SK-N-SH (cell line): Measurements from ENCODE around the gene SYNGR3. TPM values are rescaled to one million over a fixed set of nuclear protein-coding genes. Genes with fewer than 3 reads are reported as not detected.
A peak's percentile ranks its signal among the peaks of the same experiment; 100 is the strongest.

Source experiments
- CTCF ChIA-PET: fragments of 300-600, 350-600 bp; formaldehyde crosslinking; extraction: SDS; loops from one replicate; lab custom pipeline; 2021; lab: Yijun Ruan, JAX
- POLR2A ChIA-PET: fragments of 350-600 bp; sonication (Branson Sonifier 250); formaldehyde crosslinking; extraction: SDS; loops from one replicate; lab custom pipeline; 2020; ENCODE audit warnings: antibody characterized with exemption, inconsistent platforms; lab: Yijun Ruan, JAX
- DNase-seq: peaks from one replicate; pipeline ENCODE4 v3.0.0; 2012
- H2AFZ ChIP-seq: fragments of 200-600 bp; sonication (generic); 2 replicates; pipeline ENCODE4 v1.8.1; 2016; ENCODE audit warnings: antibody characterized with exemption, mild to moderate bottlenecking, low read depth
- H3F3A ChIP-seq: fragments of 200-600 bp; sonication (generic); replicated peaks from 2 replicates; pipeline ENCODE3; 2016; ENCODE audit warnings: antibody characterized with exemption, mild to moderate bottlenecking; ENCODE audit not compliant: insufficient read depth
- H3K27ac ChIP-seq, 2 experiments: fragments of 200-500 bp in 1 of 2; fragments of 200-600 bp in 1 of 2; sonication (Bioruptor generic) in 1 of 2; sonication (generic), shearing (Covaris generic) in 1 of 2; 2 replicates each; pipeline versions ENCODE4 v1.5.1 to v1.6.1; 2014 to 2016; ENCODE audit warnings: low read depth in 2 of 2, inconsistent platforms in 1 of 2, low read length in 1 of 2, mild to moderate bottlenecking in 1 of 2, mixed read lengths in 1 of 2
- H3K27me3 ChIP-seq: fragments of 200-600 bp; sonication (generic), shearing (Covaris generic); 2 replicates; pipeline ENCODE4 v1.6.1; 2016; ENCODE audit warnings: mixed run types; ENCODE audit not compliant: insufficient read depth
- H3K36me3 ChIP-seq, 2 experiments: fragments of 200-500 bp in 1 of 2; fragments of 200-600 bp in 1 of 2; sonication (Bioruptor generic) in 1 of 2; sonication (generic) in 1 of 2; replicated peaks in 1 of 2; 2 replicates each; pipeline versions ENCODE3 to v1.5.1; 2014 to 2016; ENCODE audit warnings: low read length in 1 of 2, mild to moderate bottlenecking in 1 of 2; ENCODE audit not compliant: insufficient read depth in 2 of 2, control insufficient read depth in 1 of 2
- H3K4me1 ChIP-seq, 2 experiments: fragments of 200-500 bp in 1 of 2; fragments of 200-600 bp in 1 of 2; sonication (Bioruptor generic) in 1 of 2; sonication (generic), shearing (Covaris generic) in 1 of 2; 2 replicates each; pipeline versions ENCODE4 v1.5.1 to v1.6.1; 2014 to 2016; ENCODE audit warnings: low read depth in 1 of 2, low read length in 1 of 2, mixed run types in 1 of 2; ENCODE audit not compliant: insufficient read depth in 2 of 2, control insufficient read depth in 1 of 2
- H3K4me2 ChIP-seq: fragments of 200-600 bp; sonication (generic), shearing (Covaris generic); 2 replicates; pipeline ENCODE4 v1.6.1; 2017; ENCODE audit warnings: mixed run types
- H3K4me3 ChIP-seq, 2 experiments: fragments of 200-500 bp in 1 of 2; fragments of 200-600 bp in 1 of 2; sonication (Bioruptor generic) in 1 of 2; sonication (generic), shearing (Covaris generic) in 1 of 2; 2 replicates each; pipeline versions ENCODE4 v1.5.1 to v1.8.1; 2014 to 2016; ENCODE audit warnings: low read depth in 2 of 2, inconsistent platforms in 1 of 2, low read length in 1 of 2, mild to moderate bottlenecking in 1 of 2, mixed read lengths in 1 of 2, moderate library complexity in 1 of 2
- H3K79me2 ChIP-seq: fragments of 200-600 bp; sonication (generic); 2 replicates; pipeline ENCODE4 v1.8.1; 2017; ENCODE audit warnings: mild to moderate bottlenecking; ENCODE audit not compliant: insufficient read depth
- H3K9ac ChIP-seq: fragments of 200-600 bp; sonication (generic); 2 replicates; pipeline ENCODE4 v1.6.1; 2017; ENCODE audit warnings: mixed run types
- H3K9me2 ChIP-seq: fragments of 200-600 bp; sonication (generic); 2 replicates; pipeline ENCODE4 v1.6.1; 2017; ENCODE audit warnings: mixed run types
- H3K9me3 ChIP-seq: fragments of 200-600 bp; sonication (generic); 2 replicates; pipeline ENCODE4 v1.6.1; 2017; ENCODE audit warnings: mixed run types, mild to moderate bottlenecking, moderate library complexity
- H4K20me1 ChIP-seq: fragments of 200-600 bp; sonication (generic); 2 replicates; pipeline ENCODE4 v1.6.1; 2017; ENCODE audit warnings: mild to moderate bottlenecking, mixed run types; ENCODE audit not compliant: insufficient read depth
- CHD2 ChIP-seq: fragments of 150-350 bp; IDR thresholded peaks from 2 replicates; pipeline ENCODE4 v1.6.1; 2018; ENCODE audit warnings: low read length; ENCODE audit not compliant: partially characterized antibody
- ELF1 ChIP-seq: IDR thresholded peaks from 2 replicates; pipeline ENCODE4 v1.4.0; 2012
- GATA2 ChIP-seq: sonication (generic); formaldehyde crosslinking; IDR thresholded peaks from 2 replicates; pipeline ENCODE4 v1.5.0; 2020; ENCODE audit warnings: mild to moderate bottlenecking, missing genetic modification reagents
- MEF2A ChIP-seq: IDR thresholded peaks from 2 replicates; pipeline ENCODE4 v1.4.0; 2012; ENCODE audit warnings: low read depth, borderline replicate concordance
- MXI1 ChIP-seq: IDR thresholded peaks from 2 replicates; pipeline ENCODE4 v1.6.1; 2012; ENCODE audit warnings: mild to moderate bottlenecking, low read depth, low read length, improper control_type of control experiment
- NFIC ChIP-seq: IDR thresholded peaks from 2 replicates; pipeline ENCODE4 v1.4.0; 2012; ENCODE audit warnings: borderline replicate concordance
- NRF1 ChIP-seq: IDR thresholded peaks from 2 replicates; pipeline ENCODE4 v1.6.1; 2012; ENCODE audit warnings: low read depth, mild to moderate bottlenecking, low read length
- REST ChIP-seq: IDR thresholded peaks from 2 replicates; pipeline ENCODE4 v1.6.1; 2012; ENCODE audit warnings: mild to moderate bottlenecking, low read depth, low read length, moderate library complexity
- RFX5 ChIP-seq: IDR thresholded peaks from 2 replicates; pipeline ENCODE4 v1.6.1; 2012; ENCODE audit warnings: mild to moderate bottlenecking, improper control_type of control experiment, low read length
- SIN3A ChIP-seq: IDR thresholded peaks from 2 replicates; pipeline ENCODE4 v1.6.1; 2012; ENCODE audit warnings: low read depth, mild to moderate bottlenecking, low read length, moderate library complexity, borderline replicate concordance
- WGBS: methylation state at CpG from one replicate; pipeline ENCODE4 v1.1.6; 2017; ENCODE audit warnings: low lambda C conversion rate; 5-methylcytosine and 5-hydroxymethylcytosine counted together
- polyA plus RNA-seq, 3 experiments: library from polyadenylated mRNA; depleted of rRNA; stranded (reverse); fragments of >200 nt; gene quantifications; 2 replicates each; pipeline ENCODE4 v1.2.3, GENCODE V29; 2012
- TF ChIP-seq, protein P1 (sequence below): IDR thresholded peaks from 2 replicates; pipeline ENCODE4 v1.4.0; 2012; ENCODE audit warnings: low read depth, borderline replicate concordance
- TF ChIP-seq, protein P2 (sequence below): IDR thresholded peaks from 2 replicates; pipeline ENCODE4 v1.4.0; 2012; ENCODE audit warnings: low read depth
- TF ChIP-seq, protein P3 (sequence below): IDR thresholded peaks from 2 replicates; pipeline ENCODE4; 2012

SYNGR3 gene
- polyA plus RNA-seq, 1 of the 3 experiments (the other 2 are of a cell fraction) = 10.7 TPM

DNA sequence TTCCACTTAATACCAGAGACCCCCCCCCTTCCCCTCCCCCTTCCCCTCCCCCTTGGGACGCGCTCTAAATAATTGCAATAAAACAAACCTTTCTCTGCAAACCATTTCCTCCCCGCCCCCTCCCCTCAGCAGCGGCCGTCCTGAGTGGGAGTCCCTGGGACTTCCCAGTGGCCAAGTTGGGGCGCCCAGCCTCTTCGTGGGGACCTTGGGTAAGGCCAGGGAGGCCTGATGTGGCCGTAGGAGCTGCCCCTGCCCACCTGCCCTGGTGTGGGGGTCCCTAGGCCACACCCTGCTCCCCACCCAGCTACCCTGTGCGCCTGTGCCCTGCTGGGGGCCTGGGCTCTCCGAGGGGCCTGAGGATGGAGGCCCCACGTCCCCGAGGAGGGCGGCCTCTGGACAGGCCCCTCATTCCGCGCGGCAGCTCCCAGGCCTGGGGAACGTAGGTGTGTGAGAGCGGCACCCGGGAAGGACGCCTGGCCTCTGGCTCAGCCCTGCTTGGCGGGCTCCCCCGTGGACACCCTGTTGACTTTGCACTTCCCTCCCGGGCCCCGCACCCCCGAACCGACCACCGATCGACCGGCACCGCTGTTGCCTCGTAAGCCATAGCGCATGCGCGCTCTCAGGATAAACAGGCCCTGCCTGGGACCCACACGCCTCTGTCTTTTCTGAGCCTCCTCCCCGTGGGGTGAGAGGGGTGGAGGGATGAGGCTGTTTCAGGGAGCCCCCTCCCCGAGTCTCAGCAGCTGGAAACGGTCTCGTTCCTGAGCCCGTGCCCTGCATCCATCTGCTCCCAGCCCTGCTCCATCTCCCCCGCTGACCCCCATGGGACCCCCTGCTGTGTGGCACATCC, 48.8 kb downstream of the SYNGR3 start (continued):
- TF ChIP-seq, protein P1, sequence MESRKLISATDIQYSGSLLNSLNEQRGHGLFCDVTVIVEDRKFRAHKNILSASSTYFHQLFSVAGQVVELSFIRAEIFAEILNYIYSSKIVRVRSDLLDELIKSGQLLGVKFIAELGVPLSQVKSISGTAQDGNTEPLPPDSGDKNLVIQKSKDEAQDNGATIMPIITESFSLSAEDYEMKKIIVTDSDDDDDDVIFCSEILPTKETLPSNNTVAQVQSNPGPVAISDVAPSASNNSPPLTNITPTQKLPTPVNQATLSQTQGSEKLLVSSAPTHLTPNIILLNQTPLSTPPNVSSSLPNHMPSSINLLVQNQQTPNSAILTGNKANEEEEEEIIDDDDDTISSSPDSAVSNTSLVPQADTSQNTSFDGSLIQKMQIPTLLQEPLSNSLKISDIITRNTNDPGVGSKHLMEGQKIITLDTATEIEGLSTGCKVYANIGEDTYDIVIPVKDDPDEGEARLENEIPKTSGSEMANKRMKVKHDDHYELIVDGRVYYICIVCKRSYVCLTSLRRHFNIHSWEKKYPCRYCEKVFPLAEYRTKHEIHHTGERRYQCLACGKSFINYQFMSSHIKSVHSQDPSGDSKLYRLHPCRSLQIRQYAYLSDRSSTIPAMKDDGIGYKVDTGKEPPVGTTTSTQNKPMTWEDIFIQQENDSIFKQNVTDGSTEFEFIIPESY = no peak
- no peak for TF ChIP-seq RFX5
- TF ChIP-seq MEF2A = no peak
- TF ChIP-seq NRF1 = no peak
- TF ChIP-seq, protein P2, sequence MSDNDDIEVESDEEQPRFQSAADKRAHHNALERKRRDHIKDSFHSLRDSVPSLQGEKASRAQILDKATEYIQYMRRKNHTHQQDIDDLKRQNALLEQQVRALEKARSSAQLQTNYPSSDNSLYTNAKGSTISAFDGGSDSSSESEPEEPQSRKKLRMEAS = no peak
- no peak for TF ChIP-seq SIN3A
- no peak for TF ChIP-seq NFIC
- TF ChIP-seq ELF1 = no peak
- TF ChIP-seq, protein P3, sequence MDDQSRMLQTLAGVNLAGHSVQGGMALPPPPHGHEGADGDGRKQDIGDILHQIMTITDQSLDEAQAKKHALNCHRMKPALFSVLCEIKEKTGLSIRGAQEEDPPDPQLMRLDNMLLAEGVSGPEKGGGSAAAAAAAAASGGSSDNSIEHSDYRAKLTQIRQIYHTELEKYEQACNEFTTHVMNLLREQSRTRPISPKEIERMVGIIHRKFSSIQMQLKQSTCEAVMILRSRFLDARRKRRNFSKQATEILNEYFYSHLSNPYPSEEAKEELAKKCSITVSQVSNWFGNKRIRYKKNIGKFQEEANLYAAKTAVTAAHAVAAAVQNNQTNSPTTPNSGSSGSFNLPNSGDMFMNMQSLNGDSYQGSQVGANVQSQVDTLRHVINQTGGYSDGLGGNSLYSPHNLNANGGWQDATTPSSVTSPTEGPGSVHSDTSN = no peak; the same call in 1 of the 2 replicates
- TF ChIP-seq, all 33 proteins: peak for 0

DNA sequence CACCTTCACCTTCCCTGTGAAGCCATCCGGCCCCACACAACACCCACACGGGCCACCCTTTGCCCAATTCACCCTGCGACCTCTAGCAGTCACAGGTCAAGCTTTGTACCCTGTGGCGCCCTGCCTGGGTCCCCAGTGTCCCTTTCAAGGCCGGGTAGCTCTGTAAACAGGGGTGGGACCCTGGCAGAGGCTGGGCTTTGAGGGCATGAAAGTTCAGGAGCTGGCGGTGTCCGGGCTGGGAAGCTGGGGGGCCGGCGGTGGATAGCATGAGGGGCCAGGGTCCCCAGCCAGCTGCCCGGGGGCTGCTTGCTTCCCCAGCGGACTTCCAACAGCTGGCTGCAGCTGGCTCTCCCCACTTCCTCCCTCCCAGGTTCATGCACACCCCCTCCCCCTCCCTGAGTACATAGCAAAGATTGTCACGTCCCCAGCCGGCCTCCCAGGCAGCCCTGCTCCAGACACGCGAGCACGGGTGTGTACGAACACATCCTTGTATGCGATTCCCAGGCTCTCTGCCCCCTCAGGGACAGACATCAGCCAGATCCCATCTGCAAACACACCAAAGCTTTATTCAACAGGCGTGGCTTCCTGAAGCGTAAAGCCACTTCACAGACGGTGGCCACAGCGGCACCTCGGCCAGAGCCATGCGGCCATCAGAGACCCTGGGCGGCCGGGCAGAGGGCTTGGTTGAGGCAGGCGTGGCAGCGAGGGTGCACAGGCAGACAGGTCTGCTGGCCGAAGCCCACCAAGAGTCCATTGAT, 49.7 kb downstream of the SYNGR3 start:
- Histone ChIP-seq H3K4me2 (no peak overlapping the region), H3K9me2 (no peaks in the 10 kb centered on the region), H2AFZ (no peak overlapping the region), H3K9ac (no peak overlapping the region), H3K4me1 (peaks cover 20 to 68% of the 10 kb centered on the region in 2 experiments; a peak in 3 of 4 replicates), H3K27me3 (no peaks in the 10 kb centered on the region), H3K36me3 (peaks cover 0 to 15% of the 10 kb centered on the region in 2 experiments), H3F3A (peaks cover 3% of the 10 kb centered on the region), H3K27ac (peak overlapping the region in 1 of 2 experiments; percentile 88; a peak in 2 of 4 replicates), H3K9me3 (no peaks in the 10 kb centered on the region), H3K4me3 (no peak overlapping the region), H3K79me2 (peaks cover 12% of the 10 kb centered on the region; the same call in 1 of the 2 replicates), H4K20me1 (no peaks in the 10 kb centered on the region)
- DNase-seq = peak; percentile 83
- ChIA-PET POLR2A (interaction anchor here (0.9 to 2.1 kb wide), 2 partner anchors 8 to 75 kb away, joined by 4 to 10 read pairs; partner anchors contain the start of genes NTHL1, RPS2 and TSC2), CTCF (interaction anchor here (0.6 to 2.0 kb wide), 7 partner anchors 10 to 114 kb away, joined by 3 to 11 read pairs (median 5); partner anchors contain the start of gene NHERF2)
- 73% methylated on average over 14 of the region's 29 CpGs for WGBS
- TF ChIP-seq ELF1 = no peak
- peak; percentile 11; the same call in 1 of the 2 replicates for TF ChIP-seq GATA2
- TF ChIP-seq CHD2 = peak; percentile 62
- peak; percentile 72; the same call in 1 of the 2 replicates for TF ChIP-seq MXI1
- no peak for TF ChIP-seq REST
